WTC11 (cell line): ENCODE results near the gene PPM1E.

ENCODE experiments used
- CREM ChIP-seq: sonication (generic); formaldehyde crosslinking; IDR thresholded peaks from 2 replicates; pipeline ENCODE4 v1.8.1; 2022; ENCODE audit warnings: mild to moderate bottlenecking, missing genetic modification reagents, moderate library complexity
- EMX1 ChIP-seq: fragments of 250-450 bp; sonication (Bioruptor Pico); IDR thresholded peaks from 2 replicates; pipeline ENCODE4 v1.8.0; 2021; ENCODE audit warnings: mild to moderate bottlenecking
- ESRRA ChIP-seq: sonication (generic); formaldehyde crosslinking; IDR thresholded peaks from 2 replicates; pipeline ENCODE4 v1.8.1; 2022; ENCODE audit warnings: mild to moderate bottlenecking, missing genetic modification reagents, borderline replicate concordance
- JUN ChIP-seq: sonication (generic); formaldehyde crosslinking; IDR thresholded peaks from 2 replicates; pipeline ENCODE4 v1.8.0; 2023; ENCODE audit warnings: mild to moderate bottlenecking, missing genetic modification reagents
- NR1H2 ChIP-seq: sonication (generic); formaldehyde crosslinking; IDR thresholded peaks from 2 replicates; pipeline ENCODE4 v1.9.0; 2021; ENCODE audit warnings: mild to moderate bottlenecking, moderate library complexity, missing genetic modification reagents
- TP53 ChIP-seq: sonication (generic); formaldehyde crosslinking; IDR thresholded peaks from 2 replicates; pipeline ENCODE4 v1.8.1; 2023; ENCODE audit warnings: mild to moderate bottlenecking, missing genetic modification reagents
- ZNF121 ChIP-seq: sonication (generic); formaldehyde crosslinking; IDR thresholded peaks from 2 replicates; pipeline ENCODE4 v1.8.0; 2023; ENCODE audit warnings: missing genetic modification reagents
- ZNF232 ChIP-seq: sonication (generic); formaldehyde crosslinking; IDR thresholded peaks from 2 replicates; pipeline ENCODE4 v1.8.0; 2022; ENCODE audit warnings: mild to moderate bottlenecking, missing genetic modification reagents
- ZSCAN18 ChIP-seq: fragments of 250-450 bp; sonication (Bioruptor Pico); IDR thresholded peaks from 2 replicates; pipeline ENCODE4 v2.1.2; 2022; ENCODE audit warnings: mild to moderate bottlenecking, moderate library complexity
- TF ChIP-seq, protein P1 (sequence below): fragments of 200-600 bp; IDR thresholded peaks from 2 replicates; pipeline ENCODE4 v1.8.0; 2022; ENCODE audit warnings: antibody characterized with exemption
- TF ChIP-seq, protein P2 (sequence below): sonication (generic); formaldehyde crosslinking; IDR thresholded peaks from 2 replicates; pipeline ENCODE4 v1.8.0; 2023; ENCODE audit warnings: mild to moderate bottlenecking, missing genetic modification reagents
- TF ChIP-seq, protein P3 (sequence below): sonication (generic); formaldehyde crosslinking; IDR thresholded peaks from 2 replicates; pipeline ENCODE4 v1.8.1; 2023; ENCODE audit warnings: mild to moderate bottlenecking, missing genetic modification reagents, moderate library complexity
- TF ChIP-seq, protein P4 (sequence below): sonication (generic); formaldehyde crosslinking; IDR thresholded peaks from 2 replicates; pipeline ENCODE4 v1.8.0; 2022; ENCODE audit warnings: mild to moderate bottlenecking, missing genetic modification reagents

DNA sequence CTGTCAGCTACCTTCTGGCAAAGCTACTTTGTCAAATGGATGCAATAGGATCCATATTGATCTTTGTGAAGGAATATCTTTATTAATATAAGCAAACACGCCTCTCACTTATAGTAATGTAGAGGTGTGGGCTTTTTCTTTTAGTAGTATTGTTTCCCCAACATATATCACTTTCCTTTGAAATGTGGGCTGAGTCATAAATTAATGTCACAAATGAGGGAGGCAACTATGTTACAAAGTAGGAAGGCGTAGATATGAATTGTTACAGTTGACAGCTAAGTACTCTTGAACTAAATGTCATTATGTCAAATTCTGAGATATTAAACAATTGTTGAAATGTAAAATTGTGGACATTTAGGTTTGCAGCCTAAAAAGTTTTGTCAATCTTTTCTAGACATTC lies 2.6 kb upstream of the PPM1E start:
- no peak for TF ChIP-seq JUN (CRISPR knock-in tag)
- TF ChIP-seq EMX1, result no peak
- no peak for TF ChIP-seq ESRRA
- TF ChIP-seq, protein P1, sequence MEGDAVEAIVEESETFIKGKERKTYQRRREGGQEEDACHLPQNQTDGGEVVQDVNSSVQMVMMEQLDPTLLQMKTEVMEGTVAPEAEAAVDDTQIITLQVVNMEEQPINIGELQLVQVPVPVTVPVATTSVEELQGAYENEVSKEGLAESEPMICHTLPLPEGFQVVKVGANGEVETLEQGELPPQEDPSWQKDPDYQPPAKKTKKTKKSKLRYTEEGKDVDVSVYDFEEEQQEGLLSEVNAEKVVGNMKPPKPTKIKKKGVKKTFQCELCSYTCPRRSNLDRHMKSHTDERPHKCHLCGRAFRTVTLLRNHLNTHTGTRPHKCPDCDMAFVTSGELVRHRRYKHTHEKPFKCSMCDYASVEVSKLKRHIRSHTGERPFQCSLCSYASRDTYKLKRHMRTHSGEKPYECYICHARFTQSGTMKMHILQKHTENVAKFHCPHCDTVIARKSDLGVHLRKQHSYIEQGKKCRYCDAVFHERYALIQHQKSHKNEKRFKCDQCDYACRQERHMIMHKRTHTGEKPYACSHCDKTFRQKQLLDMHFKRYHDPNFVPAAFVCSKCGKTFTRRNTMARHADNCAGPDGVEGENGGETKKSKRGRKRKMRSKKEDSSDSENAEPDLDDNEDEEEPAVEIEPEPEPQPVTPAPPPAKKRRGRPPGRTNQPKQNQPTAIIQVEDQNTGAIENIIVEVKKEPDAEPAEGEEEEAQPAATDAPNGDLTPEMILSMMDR, result no peak
- TF ChIP-seq, protein P2, sequence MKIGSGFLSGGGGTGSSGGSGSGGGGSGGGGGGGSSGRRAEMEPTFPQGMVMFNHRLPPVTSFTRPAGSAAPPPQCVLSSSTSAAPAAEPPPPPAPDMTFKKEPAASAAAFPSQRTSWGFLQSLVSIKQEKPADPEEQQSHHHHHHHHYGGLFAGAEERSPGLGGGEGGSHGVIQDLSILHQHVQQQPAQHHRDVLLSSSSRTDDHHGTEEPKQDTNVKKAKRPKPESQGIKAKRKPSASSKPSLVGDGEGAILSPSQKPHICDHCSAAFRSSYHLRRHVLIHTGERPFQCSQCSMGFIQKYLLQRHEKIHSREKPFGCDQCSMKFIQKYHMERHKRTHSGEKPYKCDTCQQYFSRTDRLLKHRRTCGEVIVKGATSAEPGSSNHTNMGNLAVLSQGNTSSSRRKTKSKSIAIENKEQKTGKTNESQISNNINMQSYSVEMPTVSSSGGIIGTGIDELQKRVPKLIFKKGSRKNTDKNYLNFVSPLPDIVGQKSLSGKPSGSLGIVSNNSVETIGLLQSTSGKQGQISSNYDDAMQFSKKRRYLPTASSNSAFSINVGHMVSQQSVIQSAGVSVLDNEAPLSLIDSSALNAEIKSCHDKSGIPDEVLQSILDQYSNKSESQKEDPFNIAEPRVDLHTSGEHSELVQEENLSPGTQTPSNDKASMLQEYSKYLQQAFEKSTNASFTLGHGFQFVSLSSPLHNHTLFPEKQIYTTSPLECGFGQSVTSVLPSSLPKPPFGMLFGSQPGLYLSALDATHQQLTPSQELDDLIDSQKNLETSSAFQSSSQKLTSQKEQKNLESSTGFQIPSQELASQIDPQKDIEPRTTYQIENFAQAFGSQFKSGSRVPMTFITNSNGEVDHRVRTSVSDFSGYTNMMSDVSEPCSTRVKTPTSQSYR (CRISPR knock-in tag), result no peak
- TF ChIP-seq, protein P3, sequence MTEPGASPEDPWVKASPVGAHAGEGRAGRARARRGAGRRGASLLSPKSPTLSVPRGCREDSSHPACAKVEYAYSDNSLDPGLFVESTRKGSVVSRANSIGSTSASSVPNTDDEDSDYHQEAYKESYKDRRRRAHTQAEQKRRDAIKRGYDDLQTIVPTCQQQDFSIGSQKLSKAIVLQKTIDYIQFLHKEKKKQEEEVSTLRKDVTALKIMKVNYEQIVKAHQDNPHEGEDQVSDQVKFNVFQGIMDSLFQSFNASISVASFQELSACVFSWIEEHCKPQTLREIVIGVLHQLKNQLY, result no peak
- TF ChIP-seq TP53 (CRISPR knock-in tag), result no peak
- TF ChIP-seq ZNF121 (CRISPR knock-in tag), result no peak
- TF ChIP-seq NR1H2, result no peak
- TF ChIP-seq, protein P4, sequence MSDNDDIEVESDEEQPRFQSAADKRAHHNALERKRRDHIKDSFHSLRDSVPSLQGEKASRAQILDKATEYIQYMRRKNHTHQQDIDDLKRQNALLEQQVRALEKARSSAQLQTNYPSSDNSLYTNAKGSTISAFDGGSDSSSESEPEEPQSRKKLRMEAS (CRISPR knock-in tag), result no peak
- TF ChIP-seq CREM, result no peak
- no peak for TF ChIP-seq ZSCAN18 (CRISPR knock-in tag)
- TF ChIP-seq ZNF232 (CRISPR knock-in tag), result no peak
